GM18526 (cell line): ENCODE results near the gene CATSPERD.

Source experiments
- POLR2A ChIP-seq: IDR thresholded peaks from 3 replicates; pipeline ENCODE4 v1.6.1; 2011; ENCODE audit not compliant: insufficient read length; ENCODE audit errors: extremely low read depth

Gene CATSPERD

DNA sequence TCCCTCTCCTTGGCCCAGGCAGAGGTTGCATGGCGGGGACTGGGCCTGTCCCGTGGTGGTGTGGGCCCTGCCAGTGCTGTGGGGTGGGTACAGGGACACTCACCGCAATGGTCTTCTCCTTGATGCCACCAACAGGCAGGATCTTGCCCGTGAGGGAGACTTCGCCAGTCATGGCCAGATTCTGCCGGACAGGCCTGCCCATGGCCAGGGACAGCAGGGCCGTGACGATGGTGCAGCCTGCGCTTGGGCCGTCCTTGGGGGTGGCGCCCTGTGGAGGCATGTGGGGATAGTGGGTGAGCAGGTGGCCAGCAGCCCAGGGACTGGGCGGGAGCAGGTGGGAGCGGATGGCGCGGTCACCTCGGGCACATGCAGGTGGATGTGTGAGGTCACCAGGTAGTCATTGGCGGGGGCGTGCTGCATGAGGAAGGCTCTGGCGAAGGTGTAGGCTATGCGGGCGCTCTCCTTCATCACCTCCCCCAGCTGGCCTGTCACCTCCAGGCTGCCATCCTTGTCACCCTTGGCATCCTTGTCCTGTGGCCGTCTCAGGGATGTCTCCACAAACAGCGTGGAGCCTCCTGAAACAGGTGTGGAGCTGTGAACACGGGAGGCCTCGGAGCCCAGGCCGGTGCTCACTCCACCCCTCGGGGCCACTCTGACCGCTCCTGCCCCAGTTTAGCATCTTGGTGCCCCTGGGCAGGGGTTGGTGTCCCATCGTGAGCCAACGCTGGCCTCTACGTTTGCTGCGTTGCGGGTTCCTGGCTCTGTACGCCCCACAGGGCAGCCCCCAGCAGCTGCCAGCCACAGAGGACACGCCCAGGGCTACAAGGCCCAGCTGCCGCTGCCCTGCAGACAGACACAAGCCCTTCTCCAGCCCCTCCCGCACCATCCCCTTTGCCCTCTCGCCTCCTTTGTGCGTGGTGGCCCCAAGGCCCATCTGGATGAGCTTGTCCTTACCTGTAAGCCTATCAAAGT lies 27.0 kb upstream of the CATSPERD start:
- peak; percentile 11 for TF ChIP-seq POLR2A

GRCh38 chr19:5694167-5694955 lies 26.1 kb upstream of the CATSPERD start:
- TF ChIP-seq POLR2A: peak; percentile 23

GRCh38 chr19:5694956-5695648 lies 25.3 kb upstream of the CATSPERD start:
- peak; percentile 13 for TF ChIP-seq POLR2A

- no peak for TF ChIP-seq POLR2A
Observed at GRCh38 chr19:5695649-5696195, 24.7 kb upstream of the CATSPERD start.

DNA sequence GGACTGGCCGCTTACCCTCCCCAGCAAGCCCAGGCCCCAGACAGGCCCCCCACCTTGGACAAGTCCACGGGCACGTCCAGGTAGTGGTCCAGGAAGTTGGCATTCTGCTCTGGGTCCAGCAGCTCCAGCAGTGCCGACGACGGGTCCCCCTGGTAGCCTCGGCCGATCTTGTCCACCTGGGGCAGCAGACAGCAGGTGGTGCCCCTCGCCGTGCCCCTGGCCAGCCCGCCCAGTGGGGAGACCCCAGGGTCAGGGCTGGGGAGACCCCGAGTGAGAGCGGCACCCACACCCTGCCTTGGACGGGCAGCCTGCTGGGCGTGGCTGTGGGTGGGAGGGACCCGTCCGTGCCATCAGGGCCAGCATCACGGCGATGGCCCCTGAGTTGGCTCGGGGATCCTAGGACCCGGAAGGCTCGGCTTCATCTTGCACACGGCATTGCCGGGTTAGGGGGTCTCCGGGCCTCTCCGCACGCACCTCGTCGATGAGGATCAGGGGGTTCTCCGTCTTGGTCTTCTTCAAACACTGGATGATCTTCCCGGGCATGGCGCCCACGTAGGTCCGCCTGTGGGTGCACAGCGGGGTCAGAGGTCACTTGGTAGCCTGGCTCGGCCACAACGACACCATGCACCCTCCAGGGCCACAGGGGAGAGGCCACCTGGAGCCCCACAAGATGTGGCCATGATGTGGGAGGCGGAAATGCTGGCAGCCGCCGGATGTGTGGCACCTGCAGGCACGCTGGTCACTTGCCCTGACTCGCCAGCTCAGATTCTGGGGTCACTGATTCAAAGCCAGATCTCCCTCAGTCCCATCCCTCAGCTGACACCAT lies 24.0 kb upstream of the CATSPERD start:
- no peak for TF ChIP-seq POLR2A

- TF ChIP-seq POLR2A: peak; percentile 23
Observed at GRCh38 chr19:5697022-5697889, 23.2 kb upstream of the CATSPERD start.

DNA sequence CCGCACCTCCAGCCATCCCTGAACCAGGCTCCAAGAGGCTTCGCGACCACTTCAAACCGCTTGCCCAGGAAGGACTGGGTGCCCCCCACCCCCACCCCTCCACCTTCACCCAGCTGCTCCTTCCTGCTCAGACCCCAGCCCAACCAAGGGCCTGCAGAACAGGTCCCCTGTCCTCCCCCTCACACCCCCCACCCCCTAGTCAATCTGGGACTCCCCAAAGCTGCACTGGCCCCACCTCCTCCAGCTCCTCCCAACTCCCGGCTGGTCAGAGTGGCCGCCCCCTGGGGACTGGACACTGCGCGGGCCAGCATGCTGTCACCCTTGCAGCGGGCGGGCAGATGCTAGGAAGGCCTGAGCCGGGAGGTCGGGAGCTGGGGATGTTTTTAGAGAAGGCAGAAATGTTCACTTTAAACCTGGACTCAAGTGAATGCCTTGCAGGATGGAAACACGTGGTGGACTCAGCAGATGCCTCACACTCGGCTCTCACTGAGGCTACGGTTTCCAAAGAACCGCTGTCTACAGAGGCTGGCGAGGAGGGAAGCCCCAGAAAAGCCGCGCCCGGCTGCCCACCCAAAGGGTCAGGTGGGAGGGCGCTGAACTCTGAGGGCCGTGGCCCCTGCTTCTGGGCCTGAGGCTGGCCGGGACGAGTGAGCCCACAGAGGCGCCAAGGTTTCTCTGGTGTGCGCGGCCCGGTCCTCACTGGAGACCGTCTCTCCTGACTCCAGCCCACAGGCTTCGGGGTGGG lies 22.4 kb upstream of the CATSPERD start:
- TF ChIP-seq POLR2A: no peak

GRCh38 chr19:5698635-5699422 lies 21.6 kb upstream of the CATSPERD start:
- TF ChIP-seq POLR2A: no peak

GRCh38 chr19:5700455-5701092 lies 19.9 kb upstream of the CATSPERD start:
- TF ChIP-seq POLR2A: no peak

DNA sequence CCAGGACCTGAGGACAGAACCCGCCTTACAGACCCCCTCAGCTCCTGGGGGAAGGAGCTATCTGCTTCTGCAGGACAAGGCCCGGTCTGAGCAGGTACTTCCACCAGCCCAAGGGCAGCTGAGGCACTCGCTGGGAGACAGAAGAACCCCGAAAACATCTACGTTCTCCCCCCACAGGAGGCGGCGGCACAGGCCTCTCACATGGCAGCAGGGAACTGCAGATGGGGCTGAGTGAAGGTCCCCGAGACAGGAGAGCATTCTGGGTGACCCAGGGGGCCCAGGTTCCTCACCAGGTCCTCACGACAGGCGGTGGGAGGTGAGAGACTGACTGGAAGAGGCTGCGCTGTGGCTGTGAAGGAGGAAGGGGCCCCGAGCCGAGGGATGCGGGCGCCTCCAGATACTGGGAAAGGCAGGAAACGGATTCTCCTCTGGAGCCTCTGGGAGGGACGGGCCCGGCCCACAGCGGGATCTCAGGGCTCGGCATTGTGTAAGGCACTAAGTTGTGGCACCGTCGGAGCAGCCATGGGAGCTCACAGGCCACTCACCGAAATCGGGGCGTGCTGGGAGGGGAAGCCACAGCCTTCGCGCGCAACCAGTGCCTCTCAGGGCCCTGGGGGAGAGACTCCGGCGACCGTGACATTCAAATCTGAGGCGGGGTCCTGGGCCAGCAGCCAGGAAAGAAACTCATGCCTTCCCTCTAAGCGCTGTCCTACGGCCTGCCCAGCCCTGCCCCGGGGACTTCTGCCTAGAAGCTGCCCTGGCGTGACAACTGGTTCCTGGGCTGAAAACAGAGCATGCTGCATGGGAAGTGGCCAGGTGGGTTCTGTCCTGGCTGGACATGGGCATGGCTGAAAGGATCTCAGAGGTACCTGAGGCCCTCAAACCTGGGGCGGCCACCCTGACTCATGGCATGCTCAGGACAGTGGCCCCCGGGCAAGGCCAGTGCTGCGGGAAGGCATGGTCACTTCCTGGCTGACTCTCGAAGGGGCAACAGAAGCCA lies 16.3 kb upstream of the CATSPERD start:
- TF ChIP-seq POLR2A: no peak

GRCh38 chr19:5705552-5705951 lies 14.9 kb upstream of the CATSPERD start:
- no peak for TF ChIP-seq POLR2A
